HEK293T (cell line): ENCODE results near the gene HACL1.

Experiments used
- ARNT ChIP-seq: fragments of 450-650 bp; IDR thresholded peaks from 2 replicates; pipeline ENCODE4 v1.6.1; 2017; ENCODE audit warnings: mild to moderate bottlenecking
- BHLHE40 ChIP-seq: fragments of 450-650 bp; IDR thresholded peaks from 2 replicates; pipeline ENCODE4 v1.6.1; 2016; ENCODE audit warnings: mild to moderate bottlenecking, moderate library complexity, borderline replicate concordance
- ELF4 ChIP-seq: fragments of 450-650 bp; IDR thresholded peaks from 2 replicates; pipeline ENCODE4 v1.6.1; 2017; ENCODE audit warnings: antibody characterized with exemption
- FOXA1 ChIP-seq: fragments of 450-650 bp; IDR thresholded peaks from 2 replicates; pipeline ENCODE4 v1.6.1; 2016; ENCODE audit warnings: mild to moderate bottlenecking
- FOXK2 ChIP-seq: fragments of 450-650 bp; IDR thresholded peaks from 2 replicates; pipeline ENCODE4 v1.6.1; 2016; ENCODE audit warnings: mild to moderate bottlenecking
- FOXM1 ChIP-seq: fragments of 450-650 bp; IDR thresholded peaks from 2 replicates; pipeline ENCODE4 v1.6.1; 2017; ENCODE audit warnings: mild to moderate bottlenecking, borderline replicate concordance
- HDGF ChIP-seq: fragments of 450-650 bp; IDR thresholded peaks from 2 replicates; pipeline ENCODE4 v1.6.1; 2017; ENCODE audit warnings: antibody characterized with exemption, borderline replicate concordance
- L3MBTL2 ChIP-seq: fragments of 450-650 bp; conservative IDR thresholded peaks from 2 replicates; pipeline ENCODE4 v1.6.1; 2016; ENCODE audit warnings: mild to moderate bottlenecking
- LEF1 ChIP-seq: fragments of 450-650 bp; IDR thresholded peaks from 2 replicates; pipeline ENCODE4 v1.6.1; 2017; ENCODE audit warnings: mild to moderate bottlenecking, borderline replicate concordance
- SP1 ChIP-seq: fragments of 450-650 bp; IDR thresholded peaks from 2 replicates; pipeline ENCODE4 v1.6.1; 2017
- SUZ12 ChIP-seq: fragments of 450-650 bp; IDR thresholded peaks from 2 replicates; pipeline ENCODE4 v1.6.1; 2016; ENCODE audit warnings: mild to moderate bottlenecking
- TARDBP ChIP-seq: fragments of 450-650 bp; IDR thresholded peaks from 2 replicates; pipeline ENCODE4 v1.6.1; 2016
- ZNF384 ChIP-seq: fragments of 450-650 bp; IDR thresholded peaks from 2 replicates; pipeline ENCODE4 v1.6.1; 2016
- TF ChIP-seq, protein P1 (sequence below): fragments of 450-650 bp; IDR thresholded peaks from 2 replicates; pipeline ENCODE4 v1.6.1; 2016

DNA sequence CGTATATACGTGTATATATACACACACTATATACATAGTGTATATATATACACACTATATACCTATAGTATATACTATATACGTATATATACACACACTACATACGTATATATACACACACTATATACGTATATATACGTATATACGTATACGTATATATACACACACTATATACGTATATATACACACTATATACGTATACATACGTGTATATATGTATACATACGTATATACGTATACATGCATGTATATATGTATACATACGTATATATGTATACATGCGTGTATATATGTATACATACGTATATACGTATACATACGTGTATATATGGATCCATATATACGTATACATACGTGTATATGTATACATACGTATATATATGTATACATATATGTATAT, 9.4 kb downstream of the HACL1 start:
- TF ChIP-seq ELF4 = no peak
- no peak for TF ChIP-seq SP1
- TF ChIP-seq FOXM1 = no peak
- TF ChIP-seq SUZ12 = no peak
- no peak for TF ChIP-seq BHLHE40
- TF ChIP-seq, protein P1, sequence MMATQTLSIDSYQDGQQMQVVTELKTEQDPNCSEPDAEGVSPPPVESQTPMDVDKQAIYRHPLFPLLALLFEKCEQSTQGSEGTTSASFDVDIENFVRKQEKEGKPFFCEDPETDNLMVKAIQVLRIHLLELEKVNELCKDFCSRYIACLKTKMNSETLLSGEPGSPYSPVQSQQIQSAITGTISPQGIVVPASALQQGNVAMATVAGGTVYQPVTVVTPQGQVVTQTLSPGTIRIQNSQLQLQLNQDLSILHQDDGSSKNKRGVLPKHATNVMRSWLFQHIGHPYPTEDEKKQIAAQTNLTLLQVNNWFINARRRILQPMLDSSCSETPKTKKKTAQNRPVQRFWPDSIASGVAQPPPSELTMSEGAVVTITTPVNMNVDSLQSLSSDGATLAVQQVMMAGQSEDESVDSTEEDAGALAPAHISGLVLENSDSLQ = no peak
- TF ChIP-seq FOXA1 = no peak
- no peak for TF ChIP-seq TARDBP
- TF ChIP-seq ARNT = no peak
- no peak for TF ChIP-seq L3MBTL2
- TF ChIP-seq ZNF384 = no peak
- TF ChIP-seq FOXK2 = no peak
- no peak for TF ChIP-seq HDGF
- TF ChIP-seq LEF1 = no peak
